OCI-LY3 (cell line): Measurements from ENCODE around the gene MKLN1.

Experiments used
- EZH2phosphoT487 ChIP-seq: fragments of 200-600 bp; shearing (Covaris generic); IDR thresholded peaks from 2 replicates; pipeline ENCODE4 v1.6.1; 2018; ENCODE audit warnings: antibody characterized with exemption, mixed run types, low read depth
- TF ChIP-seq, protein P1 (sequence below): fragments of 200-600, 300-600 bp; sonication (generic); IDR thresholded peaks from 2 replicates; pipeline ENCODE4 v1.5.1; 2014; ENCODE audit warnings: antibody characterized with exemption, low read length, low read depth

DNA sequence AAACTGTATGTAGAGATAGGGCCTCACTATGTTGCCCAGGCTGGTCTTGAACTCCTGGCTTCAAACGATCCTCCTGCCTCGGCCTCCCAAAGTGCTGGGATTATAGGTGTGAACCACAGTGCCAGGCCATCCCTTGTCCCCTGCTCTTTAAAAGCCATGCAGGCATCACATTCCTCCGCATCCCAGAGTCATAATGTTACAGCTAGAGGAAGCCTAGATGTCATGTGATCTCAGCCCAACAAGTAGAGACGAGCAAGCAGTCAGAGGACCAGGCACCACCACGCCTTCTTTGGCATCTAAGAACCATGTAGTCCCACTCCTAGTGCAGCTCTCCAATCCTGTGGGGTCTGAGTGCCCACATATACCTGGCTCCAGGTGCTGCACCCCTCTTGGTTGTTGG is 215.6 kb downstream of the MKLN1 start:
- TF ChIP-seq, protein P1, sequence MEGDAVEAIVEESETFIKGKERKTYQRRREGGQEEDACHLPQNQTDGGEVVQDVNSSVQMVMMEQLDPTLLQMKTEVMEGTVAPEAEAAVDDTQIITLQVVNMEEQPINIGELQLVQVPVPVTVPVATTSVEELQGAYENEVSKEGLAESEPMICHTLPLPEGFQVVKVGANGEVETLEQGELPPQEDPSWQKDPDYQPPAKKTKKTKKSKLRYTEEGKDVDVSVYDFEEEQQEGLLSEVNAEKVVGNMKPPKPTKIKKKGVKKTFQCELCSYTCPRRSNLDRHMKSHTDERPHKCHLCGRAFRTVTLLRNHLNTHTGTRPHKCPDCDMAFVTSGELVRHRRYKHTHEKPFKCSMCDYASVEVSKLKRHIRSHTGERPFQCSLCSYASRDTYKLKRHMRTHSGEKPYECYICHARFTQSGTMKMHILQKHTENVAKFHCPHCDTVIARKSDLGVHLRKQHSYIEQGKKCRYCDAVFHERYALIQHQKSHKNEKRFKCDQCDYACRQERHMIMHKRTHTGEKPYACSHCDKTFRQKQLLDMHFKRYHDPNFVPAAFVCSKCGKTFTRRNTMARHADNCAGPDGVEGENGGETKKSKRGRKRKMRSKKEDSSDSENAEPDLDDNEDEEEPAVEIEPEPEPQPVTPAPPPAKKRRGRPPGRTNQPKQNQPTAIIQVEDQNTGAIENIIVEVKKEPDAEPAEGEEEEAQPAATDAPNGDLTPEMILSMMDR: no peak
- TF ChIP-seq EZH2phosphoT487: no peak
